ENCODE measurements around the gene STEAP2. TPM values are rescaled to one million over a fixed set of nuclear protein-coding genes. Genes with fewer than 3 reads are reported as not detected.

STEAP2 gene
- total RNA-seq, 1 donor from 2014 or later, result 3.3 TPM

DNA sequence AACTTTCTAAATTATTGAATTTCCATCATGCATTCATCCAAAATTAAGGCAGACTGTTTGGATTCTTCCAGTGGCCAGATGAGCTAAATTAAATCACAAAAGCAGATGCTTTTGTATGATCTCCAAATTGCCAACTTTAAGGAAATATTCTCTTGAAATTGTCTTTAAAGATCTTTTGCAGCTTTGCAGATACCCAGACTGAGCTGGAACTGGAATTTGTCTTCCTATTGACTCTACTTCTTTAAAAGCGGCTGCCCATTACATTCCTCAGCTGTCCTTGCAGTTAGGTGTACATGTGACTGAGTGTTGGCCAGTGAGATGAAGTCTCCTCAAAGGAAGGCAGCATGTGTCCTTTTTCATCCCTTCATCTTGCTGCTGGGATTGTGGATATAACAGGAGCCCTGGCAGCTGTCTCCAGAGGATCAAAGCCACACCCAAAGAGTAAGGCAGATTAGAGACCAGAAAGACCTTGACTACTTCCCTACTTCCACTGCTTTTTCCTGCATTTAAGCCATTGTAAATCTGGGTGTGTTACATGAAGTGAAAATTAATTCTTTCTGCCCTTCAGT is 25.3 kb downstream of the STEAP2 start:
- Mint-ChIP-seq H3K27me3 (no peaks in the 10 kb centered on the region), H3K27ac (no peak overlapping the region), H3K36me3 (no peaks in the 10 kb centered on the region), H3K9me3 (no peaks in the 10 kb centered on the region), H3K4me3 (no peak overlapping the region), H3K4me1 (ENCODE audit: unreplicated experiment) (no peaks in the 10 kb centered on the region)
- TF ChIP-seq, protein P1, sequence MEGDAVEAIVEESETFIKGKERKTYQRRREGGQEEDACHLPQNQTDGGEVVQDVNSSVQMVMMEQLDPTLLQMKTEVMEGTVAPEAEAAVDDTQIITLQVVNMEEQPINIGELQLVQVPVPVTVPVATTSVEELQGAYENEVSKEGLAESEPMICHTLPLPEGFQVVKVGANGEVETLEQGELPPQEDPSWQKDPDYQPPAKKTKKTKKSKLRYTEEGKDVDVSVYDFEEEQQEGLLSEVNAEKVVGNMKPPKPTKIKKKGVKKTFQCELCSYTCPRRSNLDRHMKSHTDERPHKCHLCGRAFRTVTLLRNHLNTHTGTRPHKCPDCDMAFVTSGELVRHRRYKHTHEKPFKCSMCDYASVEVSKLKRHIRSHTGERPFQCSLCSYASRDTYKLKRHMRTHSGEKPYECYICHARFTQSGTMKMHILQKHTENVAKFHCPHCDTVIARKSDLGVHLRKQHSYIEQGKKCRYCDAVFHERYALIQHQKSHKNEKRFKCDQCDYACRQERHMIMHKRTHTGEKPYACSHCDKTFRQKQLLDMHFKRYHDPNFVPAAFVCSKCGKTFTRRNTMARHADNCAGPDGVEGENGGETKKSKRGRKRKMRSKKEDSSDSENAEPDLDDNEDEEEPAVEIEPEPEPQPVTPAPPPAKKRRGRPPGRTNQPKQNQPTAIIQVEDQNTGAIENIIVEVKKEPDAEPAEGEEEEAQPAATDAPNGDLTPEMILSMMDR (conservative IDR thresholded peaks at IDR 0.05), result no peak
- no peak for DNase-seq (ENCODE audit: extremely low spot score, unreplicated experiment)

DNA sequence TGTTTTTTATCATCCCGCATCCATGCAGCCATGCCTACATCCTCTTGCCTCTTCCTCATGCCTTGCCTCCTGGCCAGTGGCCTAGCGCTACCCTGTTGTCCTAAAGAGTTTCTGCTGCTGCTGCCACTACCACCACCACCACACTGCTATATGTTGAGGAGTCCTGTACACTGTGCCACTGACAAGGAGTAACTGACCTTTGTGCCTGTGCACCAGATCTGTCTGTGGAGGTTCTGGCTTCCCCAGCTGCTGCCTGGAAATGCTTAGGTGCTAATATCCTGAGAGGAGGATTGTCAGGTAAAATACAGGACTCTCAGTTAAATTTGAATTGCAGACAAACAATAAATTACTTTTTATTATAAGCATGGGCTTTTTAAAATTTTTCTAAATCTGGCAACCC is 26.5 kb downstream of the STEAP2 start:
- no peaks in the 10 kb centered on the region for H3K36me3 Mint-ChIP-seq
- TF ChIP-seq, protein P1 (conservative IDR thresholded peaks at IDR 0.05), result no peak
- no peak overlapping the region for H3K4me3 Mint-ChIP-seq
- no peaks in the 10 kb centered on the region for H3K27me3 Mint-ChIP-seq
- H3K9me3 Mint-ChIP-seq, result no peaks in the 10 kb centered on the region
- H3K27ac Mint-ChIP-seq, result no peak overlapping the region
- DNase-seq (ENCODE audit: extremely low spot score, unreplicated experiment), result no peak
- H3K4me1 Mint-ChIP-seq (ENCODE audit: unreplicated experiment), result no peaks in the 10 kb centered on the region

DNA sequence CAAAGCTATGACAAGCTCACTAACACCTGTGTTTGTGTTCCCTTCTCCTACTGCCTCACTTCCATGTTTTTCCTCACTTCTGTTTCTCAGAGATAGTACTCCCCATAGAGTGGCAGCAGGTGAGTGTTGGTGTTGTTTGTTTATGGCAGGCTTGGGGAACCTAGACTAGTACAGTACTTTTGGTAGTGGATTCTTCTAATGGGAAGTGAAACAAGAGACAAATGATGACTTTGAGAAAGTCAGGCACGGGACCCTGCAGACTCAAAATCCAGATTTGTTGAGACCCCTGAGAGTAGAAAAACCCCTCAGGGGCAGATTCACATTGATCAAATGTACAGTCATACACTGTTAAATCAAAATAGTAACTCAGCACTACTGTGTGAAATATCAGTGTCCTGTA is 27.0 kb downstream of the STEAP2 start:
- TF ChIP-seq, protein P1 (conservative IDR thresholded peaks at IDR 0.05), result no peak
- H3K4me1 Mint-ChIP-seq (ENCODE audit: unreplicated experiment), result peaks cover 3% of the 10 kb centered on the region

DNA sequence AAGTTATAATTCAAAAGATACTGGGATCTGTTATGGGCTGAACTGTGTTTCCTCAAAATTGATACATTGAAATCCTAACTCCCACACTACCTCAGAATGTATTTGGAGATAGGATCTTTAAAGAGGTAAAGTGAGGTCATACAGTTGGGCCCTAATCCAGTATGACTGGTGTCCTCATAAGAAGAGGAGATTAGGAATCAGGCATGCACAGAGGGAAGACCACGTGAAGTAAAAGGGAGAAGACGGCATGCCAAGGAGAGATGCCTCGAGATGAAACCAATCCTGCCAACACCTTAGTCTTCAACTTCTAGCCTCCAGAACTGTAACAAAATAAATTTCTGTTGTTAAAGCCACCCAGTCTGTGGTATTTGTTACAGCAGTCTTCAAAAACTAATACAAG is 27.5 kb downstream of the STEAP2 start:
- Mint-ChIP-seq H3K9me3 (no peaks in the 10 kb centered on the region), H3K36me3 (no peaks in the 10 kb centered on the region), H3K4me3 (no peak overlapping the region), H3K27me3 (peaks cover 7% of the 10 kb centered on the region), H3K4me1 (ENCODE audit: unreplicated experiment) (peaks cover 7% of the 10 kb centered on the region), H3K27ac (no peak overlapping the region)
- TF ChIP-seq, protein P1 (conservative IDR thresholded peaks at IDR 0.05), result no peak
- no peak for DNase-seq (ENCODE audit: extremely low spot score, unreplicated experiment)

More for the DNA sequence above, 27.0 kb downstream of the STEAP2 start:
- no peak overlapping the region for H3K27ac Mint-ChIP-seq
- no peaks in the 10 kb centered on the region for H3K9me3 Mint-ChIP-seq
- H3K4me3 Mint-ChIP-seq, result no peak overlapping the region
- peaks cover 2% of the 10 kb centered on the region for H3K27me3 Mint-ChIP-seq
- no peaks in the 10 kb centered on the region for H3K36me3 Mint-ChIP-seq
- DNase-seq (ENCODE audit: extremely low spot score, unreplicated experiment), result no peak

DNA sequence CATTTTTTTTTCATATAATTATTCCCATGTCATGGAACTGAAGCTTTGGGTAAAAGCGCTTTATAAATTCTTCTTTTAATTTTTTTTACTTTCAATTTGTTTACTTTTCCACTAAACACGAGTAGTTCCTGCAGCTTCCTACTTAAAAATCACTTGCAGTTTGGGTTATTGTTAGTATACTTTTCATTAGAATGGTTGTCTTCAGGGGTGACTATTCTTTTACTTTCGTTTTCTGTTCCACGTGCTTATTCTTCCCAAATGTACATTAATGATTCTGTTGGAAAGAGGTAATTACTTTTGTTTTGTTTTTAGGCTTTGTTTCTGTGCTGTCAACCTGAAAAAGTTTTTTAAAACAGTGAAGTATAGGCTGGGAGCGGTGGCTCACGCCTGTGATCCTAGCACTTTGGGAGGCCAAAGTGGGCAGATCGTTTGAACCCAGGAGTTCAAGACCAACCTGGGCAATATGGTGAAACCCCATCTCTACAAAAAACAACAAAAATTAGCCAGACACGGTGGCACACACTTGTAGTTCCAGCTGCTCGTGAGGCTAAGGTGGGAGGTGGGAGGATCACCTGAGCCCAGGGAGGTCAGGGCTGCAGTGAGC is 28.2 kb downstream of the STEAP2 start:
- Mint-ChIP-seq H3K4me1 (ENCODE audit: unreplicated experiment) (peaks cover 13% of the 10 kb centered on the region), H3K27ac (no peak overlapping the region), H3K27me3 (peaks cover 10% of the 10 kb centered on the region), H3K4me3 (no peak overlapping the region), H3K36me3 (no peaks in the 10 kb centered on the region), H3K9me3 (no peaks in the 10 kb centered on the region)
- TF ChIP-seq, protein P1 (conservative IDR thresholded peaks at IDR 0.05), result no peak
- DNase-seq (ENCODE audit: extremely low spot score, unreplicated experiment), result no peak

All from type B pancreatic cell (in vitro differentiated cells).